HG02970 (cell line): ENCODE results near the gene UTP25.

ENCODE experiments used
- ATAC-seq: cut with Tn5 transposase; IDR thresholded peaks from one replicate; pipeline ENCODE4 v1.9.1; 2021; ENCODE audit warnings: mild to moderate bottlenecking, moderate library complexity, moderate number of reproducible peaks; ENCODE audit not compliant: unreplicated experiment, low FRiP score

Gene UTP25

GRCh38 chr1:209805341-209805781 is 22.4 kb upstream of the UTP25 start:
- ATAC-seq: no peak

- ATAC-seq: peak; percentile 87
Measured at GRCh38 chr1:209805875-209806760, 21.7 kb upstream of the UTP25 start, which contains the start of gene IRF6. Gene IRF6, minus strand, starts transcription at chr1:209806142. Its CDS starts 4,729 bp downstream, at chr1:209801413.

GRCh38 chr1:209807509-209807908 is 20.3 kb upstream of the UTP25 start:
- no peak for ATAC-seq

GRCh38 chr1:209808059-209808581 is 19.7 kb upstream of the UTP25 start:
- ATAC-seq: no peak

- ATAC-seq: no peak
Measured at GRCh38 chr1:209809611-209810010, 18.2 kb upstream of the UTP25 start.

GRCh38 chr1:209810783-209811182 is 17.0 kb upstream of the UTP25 start:
- no peak for ATAC-seq

GRCh38 chr1:209813902-209814301 is 13.9 kb upstream of the UTP25 start:
- ATAC-seq: no peak

GRCh38 chr1:209815490-209815889 is 12.3 kb upstream of the UTP25 start:
- ATAC-seq: no peak

- no peak for ATAC-seq
Measured at GRCh38 chr1:209815931-209816341, 11.8 kb upstream of the UTP25 start.

- ATAC-seq: no peak
Measured at GRCh38 chr1:209816923-209817322, 10.8 kb upstream of the UTP25 start.

GRCh38 chr1:209817691-209818090 is 10.1 kb upstream of the UTP25 start:
- no peak for ATAC-seq

- ATAC-seq: no peak
Measured at GRCh38 chr1:209819058-209819457, 8.7 kb upstream of the UTP25 start.

- ATAC-seq: no peak
Measured at GRCh38 chr1:209820986-209821385, 6.8 kb upstream of the UTP25 start.

GRCh38 chr1:209822706-209823105 is 5.1 kb upstream of the UTP25 start:
- ATAC-seq: no peak

GRCh38 chr1:209823143-209824041 is 4.4 kb upstream of the UTP25 start:
- no peak for ATAC-seq

GRCh38 chr1:209825591-209826434 is 2.0 kb upstream of the UTP25 start:
- no peak for ATAC-seq

- ATAC-seq: no peak
Measured at GRCh38 chr1:209829716-209830115, 1.9 kb downstream of the UTP25 start.

GRCh38 chr1:209830722-209831121 is 3.0 kb downstream of the UTP25 start:
- no peak for ATAC-seq

- no peak for ATAC-seq
Measured at GRCh38 chr1:209831615-209832014, 3.8 kb downstream of the UTP25 start.

GRCh38 chr1:209835782-209836298 is 8.1 kb downstream of the UTP25 start:
- no peak for ATAC-seq
